GM12878 (cell line): ENCODE data around the gene RAP2B.

Experiments used
- SMARCA5 ChIP-seq: fragments of 450-650 bp; IDR thresholded peaks from 2 replicates; pipeline ENCODE4 v1.6.1; 2017; ENCODE audit warnings: mild to moderate bottlenecking
- ZNF274 ChIP-seq: IDR thresholded peaks from one replicate; pipeline ENCODE4 v1.8.0; 2011; ENCODE audit not compliant: insufficient read length, insufficient read depth

- TF ChIP-seq SMARCA5 (no peak), ZNF274 (no peak)
Measured at GRCh38 chr3:153219146-153219545, 57.1 kb downstream of the RAP2B start.
